Midbrain (tissue), 1 donor: ENCODE results near the gene TMUB2.
A peak's percentile ranks its signal among the peaks of the same experiment; 100 is the strongest.
"Not testable (repeated sequence)": the region's sequence is repeated elsewhere in the genome, so short reads cannot be mapped to it uniquely, and the experiment has no call there.

Experiments
- DNase-seq: peaks from one replicate; lab custom pipeline; 2025; lab: John Stamatoyannopoulos, UW

Gene TMUB2

DNA sequence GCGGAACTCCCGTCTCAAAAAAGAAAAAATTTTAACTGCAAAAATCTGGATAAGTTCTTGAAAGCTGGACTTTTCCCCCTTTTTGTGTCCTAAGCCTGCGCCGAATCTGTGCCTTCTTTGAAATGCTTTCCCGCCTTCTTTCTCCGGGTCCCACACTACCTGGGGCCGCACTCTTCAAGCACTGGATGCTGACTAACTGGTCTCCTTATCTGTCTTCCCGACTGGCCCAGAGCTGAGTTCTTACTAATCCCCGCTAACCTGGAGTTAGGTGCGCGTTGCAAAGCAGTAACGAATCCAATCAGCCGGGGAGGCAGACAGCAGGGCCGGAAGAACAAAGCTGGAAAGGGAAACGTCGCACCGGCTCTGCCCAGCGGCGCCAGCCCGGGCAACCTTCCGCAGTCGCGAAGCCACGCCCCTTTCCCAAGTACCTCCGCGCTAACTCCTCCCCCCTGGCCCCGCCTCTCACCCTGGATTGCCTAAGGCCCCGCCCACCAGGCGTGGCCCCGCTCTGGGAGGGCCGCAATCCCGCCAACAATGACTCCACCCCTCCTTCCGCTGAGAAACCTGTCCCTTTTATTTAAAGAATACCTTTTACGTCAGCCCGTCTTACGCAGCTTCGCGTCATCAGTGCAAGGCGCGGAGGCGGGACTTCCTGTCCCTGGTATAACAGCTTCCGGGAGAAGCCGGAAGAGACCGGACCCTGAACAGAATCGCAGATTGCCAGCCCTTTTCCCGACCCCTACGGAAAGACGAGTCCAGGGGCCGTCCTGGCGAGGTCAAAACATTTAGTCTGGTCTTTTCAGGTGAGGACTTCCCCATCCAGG, at the start of gene TMUB2:
TMUB2 (plus strand) TSS at position 666 of the 824 bp plus-strand sequence. CDS start 737 bp downstream, outside the sequence.
- DNase-seq = peak; percentile 100

DNA sequence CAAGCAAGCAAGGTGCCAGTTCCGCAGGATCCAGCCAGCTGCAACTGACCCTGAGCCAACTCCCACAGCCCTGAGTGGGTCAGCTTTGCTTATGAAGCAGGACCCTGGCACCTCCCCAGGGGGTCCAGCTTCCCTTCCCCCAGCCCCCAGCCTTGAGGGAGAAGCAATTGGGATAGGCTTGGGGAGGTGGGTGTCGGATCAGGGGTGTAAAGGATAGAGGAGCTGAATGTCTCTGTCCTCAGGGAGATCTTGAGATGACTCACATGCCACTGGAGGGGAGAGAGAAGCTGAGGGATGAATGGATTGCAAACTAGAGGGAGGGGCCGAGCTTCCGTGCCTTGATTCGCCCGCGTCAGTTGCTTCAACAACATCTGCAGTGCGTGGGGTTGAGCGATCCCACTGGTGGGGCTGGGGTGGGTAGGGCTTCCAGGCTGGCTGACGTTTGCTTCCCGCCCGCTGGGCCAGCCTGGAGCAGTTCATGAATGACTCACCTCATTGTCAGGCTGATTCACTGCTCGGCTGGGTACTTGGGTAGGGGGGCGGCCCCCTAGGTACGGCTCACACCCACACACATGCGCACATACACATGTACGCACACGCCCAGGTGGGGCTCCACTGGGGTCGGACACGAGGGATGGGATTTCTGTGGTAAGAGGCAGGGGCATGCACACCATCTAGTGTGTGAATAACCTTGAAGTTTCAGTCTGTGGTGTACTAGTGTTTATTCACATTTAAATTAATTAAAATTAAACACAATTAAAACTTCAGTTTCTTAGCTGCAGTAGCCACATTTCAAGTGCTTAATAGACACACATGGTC, 48.7 kb upstream of the TMUB2 start:
- no peak for DNase-seq

- not testable (repeated sequence) for DNase-seq
Measured at GRCh38 chr17:44143921-44144320, 42.9 kb upstream of the TMUB2 start.

DNA sequence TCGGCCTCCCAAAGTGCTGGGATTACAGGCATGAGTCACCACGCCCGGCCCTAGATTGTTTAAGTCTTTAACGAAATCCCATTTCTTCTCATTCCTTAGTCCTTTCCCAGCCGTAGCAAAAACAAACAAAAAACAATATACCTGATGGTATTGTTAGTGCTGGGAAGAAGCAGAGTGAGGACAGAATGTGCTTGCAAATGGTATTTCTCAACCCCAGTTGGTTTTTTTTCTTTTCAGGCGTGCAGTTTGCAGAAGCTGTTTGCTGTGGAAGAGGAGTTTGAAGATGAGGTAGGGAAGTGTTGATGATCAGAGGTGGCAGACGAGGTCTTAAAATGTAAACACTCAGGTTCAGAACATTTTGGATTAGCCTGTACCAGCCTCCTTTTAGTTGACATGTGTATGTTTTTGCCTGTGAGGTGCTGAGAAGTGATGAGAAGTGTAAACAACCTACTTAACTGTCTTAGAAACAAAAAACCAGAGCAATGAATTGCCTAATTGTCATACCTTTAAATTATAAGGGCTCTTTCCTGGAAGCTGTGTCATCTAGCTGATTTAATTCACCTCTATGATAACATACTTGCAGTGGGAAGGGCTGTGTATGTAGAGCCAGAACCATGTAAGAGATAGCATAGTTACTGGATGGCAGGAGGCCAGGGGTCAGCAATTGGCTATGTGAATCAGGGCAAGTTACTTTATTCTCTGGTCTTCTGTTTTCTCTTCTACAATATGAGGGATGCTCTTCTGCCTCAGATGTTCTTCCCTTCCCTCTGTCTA, 41.6 kb upstream of the TMUB2 start:
- DNase-seq = no peak

GRCh38 chr17:44146375-44147346, 40.1 kb upstream of the TMUB2 start:
- no peak for DNase-seq

DNA sequence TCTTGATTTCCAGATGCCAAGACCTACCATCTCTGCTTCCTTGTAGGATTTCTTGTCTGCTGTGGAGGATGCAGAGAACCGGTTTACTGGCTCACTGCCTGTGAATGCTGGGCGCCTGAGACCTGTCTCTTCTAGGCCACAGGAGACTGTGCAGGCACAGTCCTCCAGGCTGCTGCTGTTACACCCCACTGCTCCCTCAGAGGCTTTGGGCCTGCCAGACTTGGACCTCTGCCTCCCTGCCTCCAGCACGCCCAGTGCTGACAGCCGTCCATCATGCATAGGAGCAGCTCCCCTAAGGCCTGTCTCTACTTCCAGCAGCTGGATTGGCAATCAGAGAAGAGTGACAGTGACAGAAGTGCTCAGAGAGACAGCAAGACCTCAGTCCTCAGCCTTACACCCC, 39.0 kb upstream of the TMUB2 start:
- no peak for DNase-seq

GRCh38 chr17:44149066-44149465, 37.7 kb upstream of the TMUB2 start:
- not testable (repeated sequence) for DNase-seq

DNA sequence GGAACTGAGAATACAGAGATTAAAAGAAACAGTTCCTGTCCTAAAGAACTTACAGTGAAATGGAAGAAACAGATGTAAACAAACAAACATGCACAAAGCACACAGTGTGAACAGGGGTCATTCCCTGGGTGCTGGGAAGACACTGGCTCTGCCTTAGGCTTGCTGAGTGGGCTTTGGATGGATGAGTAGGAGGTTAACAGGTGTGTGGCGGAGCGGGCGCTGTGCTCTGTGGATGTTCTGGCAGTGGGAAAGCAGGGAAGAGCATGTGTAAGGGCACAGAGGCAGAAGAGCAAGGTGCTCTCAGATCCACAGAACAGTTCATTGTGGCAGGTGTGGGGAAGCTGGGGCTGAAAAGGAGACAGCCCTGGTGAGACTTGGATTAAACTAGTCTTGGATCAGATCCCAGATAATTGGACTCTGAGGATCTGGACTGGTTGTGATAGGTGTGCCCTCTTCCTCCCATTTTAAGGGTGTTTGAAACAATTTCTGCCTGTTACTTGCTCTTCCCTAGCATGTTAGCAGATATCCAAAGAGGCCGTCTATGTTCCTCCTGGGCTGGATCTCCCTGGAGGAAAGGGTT, 36.9 kb upstream of the TMUB2 start:
- DNase-seq = no peak

DNA sequence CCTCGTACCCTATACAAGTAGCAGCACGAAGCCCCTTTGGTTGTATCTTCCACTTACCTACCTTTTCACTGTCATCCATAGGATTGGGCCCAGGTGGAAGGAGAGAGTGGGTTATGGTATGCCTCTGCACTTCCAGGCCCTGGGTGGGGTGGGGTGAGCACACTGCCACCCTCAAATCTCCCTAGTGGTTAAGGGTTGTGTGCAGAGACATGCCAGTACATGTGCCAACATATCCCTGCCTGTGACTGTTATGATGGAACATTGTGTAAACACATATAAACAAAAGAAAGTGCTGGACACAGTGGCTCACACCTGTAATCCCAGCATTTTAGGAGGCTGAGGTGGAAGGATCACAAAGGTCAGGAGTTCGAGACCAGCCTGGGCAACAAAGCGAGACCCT, 33.9 kb upstream of the TMUB2 start:
- no peak for DNase-seq

GRCh38 chr17:44155488-44155887, 31.3 kb upstream of the TMUB2 start:
- DNase-seq = no peak

GRCh38 chr17:44159519-44160210, 27.1 kb upstream of the TMUB2 start:
- no peak for DNase-seq

DNA sequence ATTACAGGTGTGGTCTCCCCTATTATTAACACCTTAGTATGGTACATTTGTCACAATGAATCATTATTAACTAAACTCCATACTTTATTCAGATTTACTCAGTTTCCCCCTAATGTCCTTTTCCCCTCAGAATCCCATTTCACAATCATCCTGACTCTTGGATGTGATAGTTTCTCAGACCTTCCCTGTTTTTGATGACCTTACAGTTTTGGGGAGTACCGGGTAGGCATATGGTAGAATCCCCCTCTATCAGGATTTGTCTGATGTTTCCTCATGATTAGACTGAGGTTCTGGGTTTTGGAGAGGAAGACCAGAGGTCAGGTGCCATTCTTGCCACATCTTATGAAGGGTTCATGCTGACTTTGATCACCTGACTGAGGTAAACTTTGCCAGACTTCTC, 22.3 kb upstream of the TMUB2 start:
- no peak for DNase-seq

- DNase-seq = no peak
Measured at GRCh38 chr17:44167181-44167861, 19.5 kb upstream of the TMUB2 start.

- DNase-seq = no peak
Measured at GRCh38 chr17:44170135-44170498, 16.7 kb upstream of the TMUB2 start.

- DNase-seq = no peak
Measured at GRCh38 chr17:44170499-44171201, 16.1 kb upstream of the TMUB2 start, which contains the start of gene ASB16. Gene ASB16, plus strand, starts transcription at chr17:44170704. Its CDS starts 86 bp downstream, at chr17:44170790.

DNA sequence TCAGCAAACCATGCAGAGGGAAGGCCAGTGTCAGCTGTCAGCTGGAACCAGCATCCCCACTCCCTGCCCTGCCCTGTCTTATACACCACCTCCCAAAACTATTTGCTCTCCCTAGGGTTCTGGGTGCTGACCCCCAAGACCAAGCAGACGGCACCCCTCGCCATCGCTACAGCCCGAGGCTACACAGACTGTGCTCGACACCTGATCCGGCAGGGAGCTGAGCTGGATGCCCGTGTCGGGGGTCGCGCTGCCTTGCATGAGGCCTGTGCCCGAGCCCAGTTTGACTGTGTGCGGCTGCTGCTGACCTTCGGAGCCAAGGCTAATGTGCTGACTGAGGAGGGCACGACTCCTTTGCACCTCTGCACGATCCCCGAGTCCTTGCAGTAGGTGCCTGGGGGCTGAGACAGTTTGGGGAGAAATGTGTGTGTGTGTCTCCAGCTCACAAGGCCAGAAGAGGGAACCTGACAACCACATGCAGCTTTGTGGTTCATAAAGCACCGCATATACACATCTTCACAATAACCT, 14.8 kb upstream of the TMUB2 start:
- no peak for DNase-seq

DNA sequence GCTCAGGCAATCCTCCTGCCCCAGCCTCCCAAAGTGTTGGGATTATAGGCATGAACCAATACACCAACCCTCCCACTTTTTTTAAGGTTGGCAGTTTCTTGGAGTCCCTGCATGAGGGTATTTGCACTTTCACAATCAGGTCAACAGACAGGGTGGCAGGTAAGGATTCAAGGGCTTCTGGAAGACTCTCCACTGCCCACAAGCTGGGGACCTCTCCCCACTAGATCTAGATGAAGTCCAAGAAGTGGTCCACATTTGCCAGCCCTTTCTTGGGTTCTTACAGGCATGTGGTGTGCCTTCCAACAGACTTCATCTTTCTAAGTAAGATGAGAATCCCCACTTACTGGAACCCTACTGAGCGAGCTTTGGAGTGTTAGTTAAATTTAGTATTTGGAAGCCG, 12.3 kb upstream of the TMUB2 start:
- DNase-seq = no peak

DNA sequence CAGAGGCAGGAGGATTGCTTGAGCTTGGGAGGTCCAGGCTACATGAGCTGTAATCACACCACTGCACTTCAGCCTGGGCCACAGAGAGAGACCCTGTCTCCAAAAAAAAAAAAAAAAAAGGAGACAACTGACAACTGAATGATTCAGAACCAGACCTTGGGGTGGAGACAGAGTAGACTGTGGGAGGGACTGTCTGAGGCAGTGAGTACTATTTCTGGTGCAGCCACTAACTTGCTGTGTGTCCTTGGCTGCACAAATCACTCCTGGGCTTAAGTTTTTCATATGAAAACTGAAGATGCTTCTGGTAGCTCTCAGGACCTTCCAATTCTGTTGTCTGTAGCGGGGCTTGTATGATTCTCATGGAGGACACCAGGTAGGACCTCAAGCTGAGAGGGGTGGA, 10.5 kb upstream of the TMUB2 start:
- no peak for DNase-seq
